Osteoblast (primary cell): Measurements from ENCODE around the gene STK32C. TPM values are rescaled to one million over a fixed set of nuclear protein-coding genes. Genes with fewer than 3 reads are reported as not detected.

Experiments used
- DNase-seq: peaks from one replicate; pipeline ENCODE4 v3.0.0; 2011; ENCODE audit warnings: low spot score, mixed read lengths; ENCODE audit not compliant: insufficient read length; ENCODE audit errors: missing footprints
- H2AFZ ChIP-seq: 2 replicates; pipeline ENCODE4 v1.6.0; 2011; ENCODE audit warnings: mild to moderate bottlenecking, low read length
- H3K27ac ChIP-seq: 2 replicates; pipeline ENCODE4 v1.5.1; 2011; ENCODE audit warnings: mild to moderate bottlenecking, low read depth, low read length, moderate library complexity
- H3K27me3 ChIP-seq: 2 replicates; pipeline ENCODE4 v1.6.0; 2012; ENCODE audit warnings: mild to moderate bottlenecking, control low read depth, inconsistent platforms, low read length, moderate library complexity; ENCODE audit not compliant: insufficient read depth
- H3K36me3 ChIP-seq: 2 replicates; pipeline ENCODE4 v1.5.1; 2011; ENCODE audit warnings: mild to moderate bottlenecking, low read length, control low read depth, moderate library complexity; ENCODE audit not compliant: insufficient read depth
- H3K4me1 ChIP-seq: 2 replicates; pipeline ENCODE4 v1.5.1; 2011; ENCODE audit warnings: mild to moderate bottlenecking, low read length, control low read depth, moderate library complexity; ENCODE audit not compliant: insufficient read depth
- H3K4me2 ChIP-seq: 2 replicates; pipeline ENCODE4 v1.6.0; 2011; ENCODE audit warnings: mild to moderate bottlenecking, low read length; ENCODE audit not compliant: insufficient read depth
- H3K4me3 ChIP-seq: fragments of 200-600 bp; sonication (generic); 3 replicates; pipeline ENCODE4 v1.5.1; 2012; ENCODE audit warnings: mild to moderate bottlenecking, low read length, inconsistent platforms; ENCODE audit not compliant: insufficient read depth
- H3K79me2 ChIP-seq: 2 replicates; pipeline ENCODE4 v1.6.0; 2012; ENCODE audit warnings: mild to moderate bottlenecking, low read length, control low read depth, inconsistent platforms; ENCODE audit not compliant: insufficient read depth
- H3K9me3 ChIP-seq: 2 replicates; pipeline ENCODE4 v1.5.1; 2011; ENCODE audit warnings: low read depth, low read length, control low read depth
- H4K20me1 ChIP-seq: 2 replicates; pipeline ENCODE4 v1.6.0; 2012; ENCODE audit warnings: mild to moderate bottlenecking, low read length, control low read depth; ENCODE audit not compliant: insufficient read depth
- CTCF ChIP-seq: IDR thresholded peaks from 2 replicates; pipeline ENCODE4 v1.5.1; 2011; ENCODE audit warnings: mild to moderate bottlenecking, low read depth, low read length, moderate library complexity; ENCODE audit errors: extremely low read depth
- total RNA-seq: library from RNA; depleted of rRNA; stranded (reverse); fragments of >200 nt; gene quantifications from 2 replicates; pipeline ENCODE4 v1.2.3, GENCODE V29; 2012

STK32C gene
- total RNA-seq, 1 donor, result 14.5 TPM

DNA sequence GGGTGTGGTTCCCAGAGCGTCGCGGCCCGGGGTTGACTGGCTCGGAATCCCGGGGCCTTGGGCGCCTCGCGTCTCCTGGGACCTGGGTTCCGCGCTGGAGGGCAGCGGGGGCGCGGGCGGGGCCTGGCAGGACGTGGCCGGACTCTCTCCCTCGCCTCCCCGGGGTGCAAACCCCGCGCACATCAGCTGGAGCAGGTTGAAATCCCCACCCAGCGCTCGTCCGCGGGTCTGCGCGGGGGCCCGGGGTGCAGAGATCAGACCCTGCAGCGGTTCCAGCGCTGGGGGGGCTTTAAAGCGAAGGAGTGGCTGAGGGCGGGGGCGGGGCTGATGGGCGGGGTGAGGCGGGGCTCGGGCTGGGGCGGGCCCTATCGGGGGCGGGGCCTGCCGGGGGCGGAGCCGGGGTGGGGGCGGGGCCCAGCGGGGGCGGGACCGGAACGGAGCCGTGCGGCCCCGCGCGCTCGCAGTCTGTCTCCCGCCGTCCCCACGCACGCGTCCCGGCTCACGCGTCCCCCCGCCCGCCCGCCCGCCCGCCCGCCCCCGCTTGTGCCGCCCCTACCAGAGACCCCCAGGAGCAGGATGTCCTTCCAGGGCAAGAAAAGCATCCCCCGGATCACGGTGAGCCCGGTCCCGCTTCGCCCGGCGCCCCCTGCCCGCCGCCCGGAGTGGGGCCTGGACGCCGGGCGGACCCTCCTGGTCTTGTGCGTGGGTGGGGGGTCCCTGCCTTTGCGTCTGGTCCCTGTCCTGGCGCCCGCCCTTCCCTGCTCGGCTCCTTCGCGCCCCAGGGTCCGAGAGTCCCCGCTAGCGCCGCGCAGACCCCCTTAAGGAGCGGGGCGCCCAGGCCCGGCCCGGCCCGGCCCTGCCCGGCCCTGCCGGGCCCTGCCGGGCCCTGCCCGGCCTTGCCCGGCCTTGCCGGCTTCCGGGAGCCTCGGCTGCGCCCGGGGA, 121.0 kb downstream of the STK32C start, which contains the start of gene DPYSL4:
Gene DPYSL4, plus strand, starts transcription at position 461 of the 942 bp plus-strand sequence. Its CDS starts 116 bp downstream, at position 577.
- no peak for TF ChIP-seq CTCF
- Histone ChIP-seq H3K36me3 (no peaks in the 10 kb centered on the region), H3K4me1 (no peaks in the 10 kb centered on the region), H2AFZ (no peak within 1 kb of the TSS), H3K4me3 (peak within 1 kb of the TSS; percentile 58), H4K20me1 (peaks cover 3% of the 10 kb centered on the region), H3K27ac (no peak within 1 kb of the TSS), H3K9me3 (no peaks in the 10 kb centered on the region), H3K79me2 (no peaks in the 10 kb centered on the region), H3K4me2 (peak within 1 kb of the TSS; percentile 43), H3K27me3 (peaks cover 51% of the 10 kb centered on the region)
- peak; percentile 99 for DNase-seq

DNA sequence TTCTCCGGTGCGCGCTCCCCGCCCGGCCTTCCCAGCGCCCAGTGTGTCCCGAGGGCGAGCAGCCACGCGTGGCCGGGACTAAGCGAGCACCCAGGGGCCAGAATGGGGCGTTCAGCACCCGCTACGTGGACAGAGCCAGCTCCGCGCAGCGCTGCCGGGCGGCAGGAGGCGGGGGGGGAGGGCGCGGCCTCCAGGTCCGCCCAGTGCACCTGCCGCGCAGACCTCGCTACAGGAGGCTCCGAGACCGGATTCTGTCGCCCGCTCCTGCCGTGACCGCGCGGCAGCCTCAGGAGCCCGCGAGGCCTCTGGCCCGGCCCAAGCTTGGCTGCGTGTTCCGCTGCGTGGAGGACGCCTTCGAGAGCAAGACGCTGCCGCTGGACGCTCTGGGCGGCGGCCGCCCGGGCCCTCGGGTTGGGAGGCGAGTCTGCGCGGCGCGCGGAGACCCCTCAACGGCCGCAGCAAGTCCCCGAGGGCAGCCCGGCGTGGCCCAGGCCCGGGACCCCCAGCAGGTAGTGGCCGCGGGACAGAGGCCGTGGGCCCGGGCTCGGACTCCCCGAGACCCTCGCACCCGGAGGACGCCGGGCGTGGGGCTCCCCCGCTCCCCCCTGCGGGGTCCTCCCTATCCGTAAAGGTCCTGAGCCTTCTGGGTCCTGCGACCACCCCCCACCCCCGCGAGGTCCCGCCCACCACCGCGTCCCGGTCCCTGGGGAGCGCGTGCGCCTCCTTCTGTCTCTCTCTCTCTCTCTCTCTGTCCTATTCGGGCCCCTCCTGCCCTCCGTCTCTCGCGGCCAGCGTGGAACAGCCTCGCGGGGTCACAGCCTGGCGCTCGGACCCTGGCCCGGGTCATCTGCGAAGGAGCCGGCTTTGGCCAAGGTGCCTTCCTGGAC, 121.9 kb downstream of the STK32C start:
- Histone ChIP-seq H3K36me3 (no peaks in the 10 kb centered on the region), H2AFZ (no peak overlapping the region), H3K79me2 (no peaks in the 10 kb centered on the region), H3K27ac (no peak overlapping the region), H3K27me3 (peaks cover 51% of the 10 kb centered on the region), H3K4me2 (no peak overlapping the region), H3K9me3 (no peaks in the 10 kb centered on the region), H3K4me1 (no peaks in the 10 kb centered on the region), H3K4me3 (no peak overlapping the region), H4K20me1 (peaks cover 3% of the 10 kb centered on the region)
- TF ChIP-seq CTCF, result no peak
- peak; percentile 95 for DNase-seq

GRCh38 chr10:132184816-132185593, 122.7 kb downstream of the STK32C start:
- no peak overlapping the region for H3K4me2 ChIP-seq
- no peak overlapping the region for H3K27ac ChIP-seq
- no peak for DNase-seq
- no peak overlapping the region for H2AFZ ChIP-seq
- no peaks in the 10 kb centered on the region for H3K79me2 ChIP-seq
- H3K36me3 ChIP-seq, result no peaks in the 10 kb centered on the region
- TF ChIP-seq CTCF, result no peak
- no peaks in the 10 kb centered on the region for H3K9me3 ChIP-seq
- H4K20me1 ChIP-seq, result peaks cover 3% of the 10 kb centered on the region
- no peaks in the 10 kb centered on the region for H3K4me1 ChIP-seq
- no peak overlapping the region for H3K4me3 ChIP-seq
- peaks cover 51% of the 10 kb centered on the region for H3K27me3 ChIP-seq
